HG03520 (cell line): Measurements from ENCODE around the gene SKAP1.

ENCODE experiments used
- ATAC-seq: cut with Tn5 transposase; IDR thresholded peaks from one replicate; pipeline ENCODE4 v1.9.1; 2021; ENCODE audit warnings: mild to moderate bottlenecking, moderate library complexity; ENCODE audit not compliant: unreplicated experiment

SKAP1 gene

GRCh38 chr17:48151220-48151619 lies 278.8 kb downstream of the SKAP1 start:
- ATAC-seq = no peak

GRCh38 chr17:48150597-48151001 lies 279.4 kb downstream of the SKAP1 start:
- no peak for ATAC-seq

GRCh38 chr17:48149787-48150463 lies 280.1 kb downstream of the SKAP1 start:
- no peak for ATAC-seq

GRCh38 chr17:48148854-48149786 lies 280.9 kb downstream of the SKAP1 start:
- ATAC-seq = no peak

- no peak for ATAC-seq
These were observed 281.8 kb downstream of the SKAP1 start for GRCh38 chr17:48148029-48148770.

GRCh38 chr17:48144976-48145798 lies 284.8 kb downstream of the SKAP1 start:
- no peak for ATAC-seq

- ATAC-seq = no peak
These were observed 285.8 kb downstream of the SKAP1 start for GRCh38 chr17:48144231-48144630.

- ATAC-seq = no peak
These were observed 286.4 kb downstream of the SKAP1 start for GRCh38 chr17:48143629-48144028.

- no peak for ATAC-seq
These were observed 290.1 kb downstream of the SKAP1 start for GRCh38 chr17:48139944-48140343.

GRCh38 chr17:48137656-48138055 lies 292.4 kb downstream of the SKAP1 start:
- ATAC-seq = no peak

- ATAC-seq = no peak
These were observed 295.0 kb downstream of the SKAP1 start for GRCh38 chr17:48134912-48135480.

- ATAC-seq = no peak
These were observed 297.6 kb downstream of the SKAP1 start for GRCh38 chr17:48132385-48132784.

GRCh38 chr17:48131216-48131824 lies 298.7 kb downstream of the SKAP1 start:
- no peak for ATAC-seq

- ATAC-seq = no peak
These were observed 300.0 kb downstream of the SKAP1 start for GRCh38 chr17:48129981-48130380.

- ATAC-seq = no peak
These were observed 301.6 kb downstream of the SKAP1 start for GRCh38 chr17:48128400-48128799.

- ATAC-seq = no peak
These were observed 302.5 kb downstream of the SKAP1 start for GRCh38 chr17:48127371-48128051.

GRCh38 chr17:48126532-48126850 lies 303.5 kb downstream of the SKAP1 start:
- no peak for ATAC-seq

GRCh38 chr17:48125829-48126531 lies 304.0 kb downstream of the SKAP1 start:
- no peak for ATAC-seq
